GM12878 (cell line): ENCODE results near the gene GOLGA6L9. TPM values are rescaled to one million over a fixed set of nuclear protein-coding genes. Genes with fewer than 3 reads are reported as not detected.
"Not testable (repeated sequence)": the region's sequence is repeated elsewhere in the genome, so short reads cannot be mapped to it uniquely, and the experiment has no call there.

Experiments
- ATAC-seq: fragments of 200-7000 bp; cut with Tn5 transposase; 3 replicates; pipeline ENCODE4 v1.9.1; 2020; ENCODE audit warnings: mild to moderate bottlenecking, moderate library complexity
- BruUV-seq: library from RNA; stranded (reverse); fragments of 400-500 nt; replicated peaks from 2 replicates; lab custom pipeline; 2021; lab: Mats Ljungman, UMichigan
- CTCF ChIA-PET: fragments of 300-600 bp; sonication (Branson Sonifier 250); formaldehyde crosslinking; extraction: SDS; loops from one replicate; lab custom pipeline; 2021; ENCODE audit warnings: inconsistent platforms; lab: Yijun Ruan, JAX
- POLR2A ChIA-PET: fragments of 350-600 bp; formaldehyde crosslinking; extraction: SDS; loops from one replicate; lab custom pipeline; 2021; ENCODE audit warnings: inconsistent platforms; lab: Charles Lee
- RAD21 ChIA-PET: fragments of 300-600 bp; sonication (Branson Sonifier 250); formaldehyde crosslinking; loops from one replicate; lab custom pipeline; 2023; ENCODE audit warnings: antibody characterized with exemption; ENCODE audit not compliant: unreplicated experiment; lab: Charles Lee
- SMC1A ChIA-PET: fragments of 300-600 bp; sonication (Branson Sonifier 250); formaldehyde crosslinking; loops from one replicate; lab custom pipeline; 2023; ENCODE audit not compliant: unreplicated experiment, uncharacterized antibody; lab: Charles Lee
- DNase-seq: peaks from one replicate; pipeline ENCODE4 v3.0.0-alpha.2; 2011; ENCODE audit warnings: low read depth, low spot score
- FAIRE-seq: peaks from 3 replicates; lab custom pipeline; 2011; peaks lifted over from hg19 to GRCh38; lab: Jason Lieb, UNC
- H2AFZ ChIP-seq: 2 replicates; pipeline ENCODE4 v1.6.0; 2011; ENCODE audit warnings: low read depth, low read length, control low read depth; ENCODE audit not compliant: control insufficient read depth
- H3K27ac ChIP-seq: 2 replicates; pipeline ENCODE4 v1.5.1; 2011; ENCODE audit warnings: control low read depth; ENCODE audit not compliant: control insufficient read depth, insufficient read depth
- H3K27me3 ChIP-seq, 2 experiments: replicated peaks in 1 of 2; 2 replicates each; pipeline versions ENCODE4 v1.6.0 to v1.6.1; 2011; ENCODE audit warnings: low read length in 1 of 2; ENCODE audit not compliant: control insufficient read depth in 2 of 2, insufficient read depth in 2 of 2
- H3K36me3 ChIP-seq, 2 experiments: 2 replicates each; pipeline ENCODE4 v1.5.1; 2011; ENCODE audit warnings: low read length in 1 of 2; ENCODE audit not compliant: control insufficient read depth in 2 of 2, insufficient read depth in 2 of 2
- H3K4me1 ChIP-seq: 2 replicates; pipeline ENCODE4 v1.6.1; 2011; ENCODE audit warnings: mild to moderate bottlenecking, low read length, moderate library complexity, mixed read lengths; ENCODE audit not compliant: control insufficient read depth, insufficient read depth
- H3K4me2 ChIP-seq: 2 replicates; pipeline ENCODE4 v1.6.0; 2011; ENCODE audit warnings: control low read depth; ENCODE audit not compliant: control insufficient read depth, insufficient read depth
- H3K4me3 ChIP-seq: fragments of 200-600 bp; sonication (generic); 2 replicates; pipeline ENCODE4 v1.5.1; 2016
- H3K79me2 ChIP-seq: 2 replicates; pipeline ENCODE4 v1.6.0; 2011; ENCODE audit warnings: low read length; ENCODE audit not compliant: control insufficient read depth, insufficient read depth
- H3K9ac ChIP-seq: 2 replicates; pipeline ENCODE4 v1.8.0; 2011; ENCODE audit warnings: low read length, control low read depth, mixed read lengths; ENCODE audit not compliant: control insufficient read depth, insufficient read depth
- H3K9me3 ChIP-seq: replicated peaks from 3 replicates; pipeline ENCODE4 v1.5.1; 2011; ENCODE audit warnings: mild to moderate bottlenecking, low read length; ENCODE audit not compliant: control insufficient read depth, insufficient read depth
- H4K20me1 ChIP-seq: 2 replicates; pipeline ENCODE4 v1.6.0; 2011; ENCODE audit not compliant: control insufficient read depth, insufficient read depth
- CBFB ChIP-seq: IDR thresholded peaks from 2 replicates; pipeline ENCODE4 v1.6.1; 2016; ENCODE audit warnings: antibody characterized with exemption, low read depth
- CEBPB ChIP-seq, 2 experiments: fragments of 150-350 bp in 1 of 2; IDR thresholded peaks; 2 replicates each; pipeline ENCODE4 v1.6.1; 2012 to 2014; ENCODE audit warnings: low read depth in 2 of 2, low read length in 2 of 2, borderline replicate concordance in 1 of 2, inconsistent platforms in 1 of 2
- E4F1 ChIP-seq: fragments of 450-650 bp; IDR thresholded peaks from 2 replicates; pipeline ENCODE4 v1.6.1; 2018; ENCODE audit warnings: borderline replicate concordance, mild to moderate bottlenecking; ENCODE audit not compliant: partially characterized antibody
- ETV6 ChIP-seq, 2 experiments: fragments of 450-650 bp in 1 of 2; IDR thresholded peaks in 1 of 2; conservative IDR thresholded peaks in 1 of 2; 2 replicates each; pipeline ENCODE4 v1.6.1; 2014; ENCODE audit warnings: antibody characterized with exemption in 1 of 2, borderline replicate concordance in 1 of 2, low read depth in 1 of 2, mild to moderate bottlenecking in 1 of 2, moderate library complexity in 1 of 2
- MTA2 ChIP-seq: fragments of 450-650 bp; IDR thresholded peaks from 2 replicates; pipeline ENCODE4 v1.6.1; 2016; ENCODE audit warnings: low read depth, mild to moderate bottlenecking, moderate library complexity
- MYC ChIP-seq: IDR thresholded peaks from 2 replicates; pipeline ENCODE4 v1.6.1; 2011; ENCODE audit warnings: mild to moderate bottlenecking, low read length, moderate library complexity, inconsistent platforms; ENCODE audit not compliant: insufficient read depth, insufficient replicate concordance, insufficient read length, severe bottlenecking
- NR2C1 ChIP-seq: fragments of 450-650 bp; IDR thresholded peaks from 2 replicates; pipeline ENCODE4 v1.6.1; 2017; ENCODE audit warnings: antibody characterized with exemption, mild to moderate bottlenecking, moderate library complexity
- NR2C2 ChIP-seq: IDR thresholded peaks from 2 replicates; pipeline ENCODE4 v1.6.1; 2011; ENCODE audit warnings: borderline replicate concordance, low read depth; ENCODE audit not compliant: control insufficient read depth, insufficient read length
- PKNOX1 ChIP-seq: fragments of 450-650 bp; IDR thresholded peaks from 2 replicates; pipeline ENCODE4 v1.6.1; 2016; ENCODE audit warnings: mild to moderate bottlenecking
- SIX5 ChIP-seq: IDR thresholded peaks from 2 replicates; pipeline ENCODE4 v1.6.1; 2011; ENCODE audit warnings: mild to moderate bottlenecking, low read depth, low read length, moderate library complexity; ENCODE audit not compliant: severe bottlenecking
- SPI1 ChIP-seq: IDR thresholded peaks from 2 replicates; pipeline ENCODE4 v1.6.1; 2011; ENCODE audit warnings: low read depth, mild to moderate bottlenecking, low read length, moderate library complexity, borderline replicate concordance; ENCODE audit not compliant: insufficient read depth
- ZNF384 ChIP-seq: IDR thresholded peaks from 2 replicates; pipeline ENCODE4 v1.6.1; 2012; ENCODE audit warnings: low read depth, mild to moderate bottlenecking, low read length, improper control_type of control experiment, borderline replicate concordance
- ZZZ3 ChIP-seq: IDR thresholded peaks from 2 replicates; pipeline ENCODE4 v1.6.1; 2011; ENCODE audit warnings: low read depth; ENCODE audit not compliant: control insufficient read depth, insufficient read length
- WGBS: methylation state at CpG from one replicate; pipeline ENCODE4 v1.1.6; 2016; ENCODE audit warnings: low lambda C conversion rate; ENCODE audit not compliant: insufficient replicate concordance, insufficient coverage; ENCODE audit errors: missing lambda C conversion rate; 5-methylcytosine and 5-hydroxymethylcytosine counted together
- in situ Hi-C: fragments of 300-500 bp; cut with MboI; formaldehyde crosslinking; loops from 9 replicates; pipeline ENCODE4 v1.14.3; 2018; ENCODE audit warnings: mixed read lengths
- intact Hi-C: fragments of 100-400 bp; cut with micrococcal nuclease; formaldehyde crosslinking; loops from one replicate; pipeline ENCODE4 v1.14.2; 2022; ENCODE audit not compliant: unreplicated experiment
- polyA plus RNA-seq, 11 experiments: library from polyadenylated mRNA; depleted of rRNA in 4 of 11; unstranded in 6 of 11; stranded (reverse) in 5 of 11; fragments of >200 nt; fragmentation: Nextera tagmentation in 4 of 11; fragmentation: Illumina TruSeq in 1 of 11; extraction: Ambion mirVana in 4 of 11; extraction: Trizol in 1 of 11; gene quantifications; 1 replicate in 1 of 11; 2 replicates in 10 of 11; pipeline versions ENCODE4 v1.2.1 to v1.2.3, GENCODE V29; 2011 to 2016; ENCODE audit warnings: inconsistent platforms in 2 of 11, missing spikeins in 2 of 11, low read depth in 1 of 11
- total RNA-seq, 4 experiments: library from RNA; depleted of rRNA in 3 of 4; stranded (reverse); fragments of >200 nt in 3 of 4; fragmentation: Illumina TruSeq in 1 of 4; extraction: Trizol in 1 of 4; gene quantifications; 2 replicates each; pipeline versions ENCODE4 v1.2.1 to v1.2.3, GENCODE V29; 2013 to 2021
- TF ChIP-seq, protein P1 (sequence below): IDR thresholded peaks from 2 replicates; pipeline ENCODE4 v1.6.1; 2011; ENCODE audit warnings: low read depth, low read length, improper control_type of control experiment, borderline replicate concordance

The GOLGA6L9 gene
- total and polyA plus RNA-seq, 10 of the 15 experiments (the other 5 are each of a cell fraction or from before 2014, with no cell fraction given), result 0.35 to 4.6 (median 1.4) TPM

- H3K9me3 ChIP-seq, result no peaks in the 10 kb centered on the region
- BruUV-seq, result no TSS peak
- H3K79me2 ChIP-seq, result no peaks in the 10 kb centered on the region
- POLR2A ChIA-PET, result no interaction called here
- CTCF ChIA-PET, result no interaction called here
- H3K27ac ChIP-seq, result no peak overlapping the region
- H3K4me1 ChIP-seq, result no peaks in the 10 kb centered on the region
- no peak overlapping the region for H3K4me2 ChIP-seq
- SMC1A ChIA-PET, result no interaction called here
- no peaks in the 10 kb centered on the region for H3K27me3 ChIP-seq
- 90% methylated on average over 4 of the region's 4 CpGs for WGBS
- RAD21 ChIA-PET, result no interaction called here
- H3K4me3 ChIP-seq, result no peak overlapping the region
- in situ Hi-C loops (no loop called here), intact Hi-C loops (no loop called here)
- FAIRE-seq (no peak), ATAC-seq (no peak), DNase-seq (no peak)
- H2AFZ ChIP-seq, result no peak overlapping the region
- H3K36me3 ChIP-seq, result no peaks in the 10 kb centered on the region
- H3K9ac ChIP-seq, result no peak overlapping the region
- TF ChIP-seq E4F1, result no peak
- no peak for TF ChIP-seq CEBPB (IDR thresholded peaks at IDR 0.05; ENCODE audit: borderline replicate concordance in 1 of 2, low read depth in 2 of 2, low read length in 2 of 2)
- no peak for TF ChIP-seq ZNF384
- TF ChIP-seq CBFB, result no peak
- no peak for TF ChIP-seq PKNOX1
- TF ChIP-seq NR2C2, result no peak
- no peak for TF ChIP-seq MTA2
- TF ChIP-seq ETV6 (conservative IDR thresholded peaks at IDR 0.05 in 1 of 2, IDR thresholded peaks at IDR 0.05 in 1 of 2; ENCODE audit: borderline replicate concordance in 1 of 2, low read depth in 1 of 2), result no peak
- TF ChIP-seq SIX5, result no peak
- TF ChIP-seq SPI1, result no peak
- TF ChIP-seq MYC, result no peak
- TF ChIP-seq NR2C1, result no peak
- TF ChIP-seq, protein P1, sequence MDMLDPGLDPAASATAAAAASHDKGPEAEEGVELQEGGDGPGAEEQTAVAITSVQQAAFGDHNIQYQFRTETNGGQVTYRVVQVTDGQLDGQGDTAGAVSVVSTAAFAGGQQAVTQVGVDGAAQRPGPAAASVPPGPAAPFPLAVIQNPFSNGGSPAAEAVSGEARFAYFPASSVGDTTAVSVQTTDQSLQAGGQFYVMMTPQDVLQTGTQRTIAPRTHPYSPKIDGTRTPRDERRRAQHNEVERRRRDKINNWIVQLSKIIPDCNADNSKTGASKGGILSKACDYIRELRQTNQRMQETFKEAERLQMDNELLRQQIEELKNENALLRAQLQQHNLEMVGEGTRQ, result no peak
- no peak for TF ChIP-seq ZZZ3
- H4K20me1 ChIP-seq, result no peaks in the 10 kb centered on the region
Observed at GRCh38 chr15:82393671-82394070, 35.9 kb upstream of the GOLGA6L9 start.

GRCh38 chr15:82395788-82396187, 33.8 kb upstream of the GOLGA6L9 start:
- ATAC-seq, FAIRE-seq, in situ Hi-C loops: not testable (repeated sequence)

More at GRCh38 chr15:82395788-82396187, 33.8 kb upstream of the GOLGA6L9 start:
- H4K20me1 ChIP-seq, POLR2A ChIA-PET, BruUV-seq, CTCF ChIA-PET, H3K27ac ChIP-seq, SMC1A ChIA-PET, H3K4me1 ChIP-seq, H2AFZ ChIP-seq, H3K36me3 ChIP-seq, H3K9ac ChIP-seq, DNase-seq, H3K27me3 ChIP-seq, H3K79me2 ChIP-seq, H3K4me2 ChIP-seq, H3K9me3 ChIP-seq, RAD21 ChIA-PET, intact Hi-C loops, H3K4me3 ChIP-seq: not testable (repeated sequence)
- 100% methylated on average over 1 of the region's 4 CpGs for WGBS
